Prostate gland (tissue), 2 donors: ENCODE measurements around the gene MLLT11.
A peak's percentile ranks its signal among the peaks of the same experiment; 100 is the strongest.

Experiments
- POLR2A ChIP-seq: fragments of 450-650 bp; IDR thresholded peaks from one replicate; pipeline ENCODE4 v1.6.1; 2016; ENCODE audit warnings: antibody characterized with exemption, mild to moderate bottlenecking
- POLR2AphosphoS5 ChIP-seq: sonication (generic); formaldehyde crosslinking; IDR thresholded peaks from one replicate; pipeline ENCODE4 v1.6.1; 2017; ENCODE audit warnings: antibody characterized with exemption
- TF ChIP-seq, protein P1 (sequence below), 4 experiments: fragments of 200-600 bp in 2 of 4; fragments of 450-650 bp in 2 of 4; sonication (generic) in 2 of 4; IDR thresholded peaks; 1 replicate in 3 of 4; 2 replicates in 1 of 4; pipeline ENCODE4 v1.5.1; 2016 to 2019; ENCODE audit warnings: antibody characterized with exemption in 4 of 4, mild to moderate bottlenecking in 2 of 4, moderate library complexity in 2 of 4

DNA sequence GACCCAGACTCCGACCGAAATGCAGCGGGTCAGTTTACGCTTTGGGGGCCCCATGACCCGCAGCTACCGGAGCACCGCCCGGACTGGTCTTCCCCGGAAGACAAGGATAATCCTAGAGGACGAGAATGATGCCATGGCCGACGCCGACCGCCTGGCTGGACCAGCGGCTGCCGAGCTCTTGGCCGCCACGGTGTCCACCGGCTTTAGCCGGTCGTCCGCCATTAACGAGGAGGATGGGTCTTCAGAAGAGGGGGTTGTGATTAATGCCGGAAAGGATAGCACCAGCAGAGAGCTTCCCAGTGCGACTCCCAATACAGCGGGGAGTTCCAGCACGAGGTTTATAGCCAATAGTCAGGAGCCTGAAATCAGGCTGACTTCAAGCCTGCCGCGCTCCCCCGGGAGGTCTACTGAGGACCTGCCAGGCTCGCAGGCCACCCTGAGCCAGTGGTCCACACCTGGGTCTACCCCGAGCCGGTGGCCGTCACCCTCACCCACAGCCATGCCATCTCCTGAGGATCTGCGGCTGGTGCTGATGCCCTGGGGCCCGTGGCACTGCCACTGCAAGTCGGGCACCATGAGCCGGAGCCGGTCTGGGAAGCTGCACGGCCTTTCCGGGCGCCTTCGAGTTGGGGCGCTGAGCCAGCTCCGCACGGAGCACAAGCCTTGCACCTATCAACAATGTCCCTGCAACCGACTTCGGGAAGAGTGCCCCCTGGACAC, 12.1 kb upstream of the MLLT11 start:
- TF ChIP-seq, protein P1, sequence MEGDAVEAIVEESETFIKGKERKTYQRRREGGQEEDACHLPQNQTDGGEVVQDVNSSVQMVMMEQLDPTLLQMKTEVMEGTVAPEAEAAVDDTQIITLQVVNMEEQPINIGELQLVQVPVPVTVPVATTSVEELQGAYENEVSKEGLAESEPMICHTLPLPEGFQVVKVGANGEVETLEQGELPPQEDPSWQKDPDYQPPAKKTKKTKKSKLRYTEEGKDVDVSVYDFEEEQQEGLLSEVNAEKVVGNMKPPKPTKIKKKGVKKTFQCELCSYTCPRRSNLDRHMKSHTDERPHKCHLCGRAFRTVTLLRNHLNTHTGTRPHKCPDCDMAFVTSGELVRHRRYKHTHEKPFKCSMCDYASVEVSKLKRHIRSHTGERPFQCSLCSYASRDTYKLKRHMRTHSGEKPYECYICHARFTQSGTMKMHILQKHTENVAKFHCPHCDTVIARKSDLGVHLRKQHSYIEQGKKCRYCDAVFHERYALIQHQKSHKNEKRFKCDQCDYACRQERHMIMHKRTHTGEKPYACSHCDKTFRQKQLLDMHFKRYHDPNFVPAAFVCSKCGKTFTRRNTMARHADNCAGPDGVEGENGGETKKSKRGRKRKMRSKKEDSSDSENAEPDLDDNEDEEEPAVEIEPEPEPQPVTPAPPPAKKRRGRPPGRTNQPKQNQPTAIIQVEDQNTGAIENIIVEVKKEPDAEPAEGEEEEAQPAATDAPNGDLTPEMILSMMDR (IDR thresholded peaks at IDR 0.05), result peak in 3 of 4 experiments; percentile 22 to 62 (median 58)
- TF ChIP-seq POLR2A (peak; percentile 39), POLR2AphosphoS5 (peak; percentile 58)
